ENCODE measurements around the gene NUP188. TPM values are rescaled to one million over a fixed set of nuclear protein-coding genes. Genes with fewer than 3 reads are reported as not detected.
A peak's percentile ranks its signal among the peaks of the same experiment; 100 is the strongest.

Gene NUP188
- total and polyA plus RNA-seq, 2 of the 13 experiments (the other 11 are each of a cell fraction or from before 2014, with no cell fraction given) = 28.0 to 38.5 TPM

DNA sequence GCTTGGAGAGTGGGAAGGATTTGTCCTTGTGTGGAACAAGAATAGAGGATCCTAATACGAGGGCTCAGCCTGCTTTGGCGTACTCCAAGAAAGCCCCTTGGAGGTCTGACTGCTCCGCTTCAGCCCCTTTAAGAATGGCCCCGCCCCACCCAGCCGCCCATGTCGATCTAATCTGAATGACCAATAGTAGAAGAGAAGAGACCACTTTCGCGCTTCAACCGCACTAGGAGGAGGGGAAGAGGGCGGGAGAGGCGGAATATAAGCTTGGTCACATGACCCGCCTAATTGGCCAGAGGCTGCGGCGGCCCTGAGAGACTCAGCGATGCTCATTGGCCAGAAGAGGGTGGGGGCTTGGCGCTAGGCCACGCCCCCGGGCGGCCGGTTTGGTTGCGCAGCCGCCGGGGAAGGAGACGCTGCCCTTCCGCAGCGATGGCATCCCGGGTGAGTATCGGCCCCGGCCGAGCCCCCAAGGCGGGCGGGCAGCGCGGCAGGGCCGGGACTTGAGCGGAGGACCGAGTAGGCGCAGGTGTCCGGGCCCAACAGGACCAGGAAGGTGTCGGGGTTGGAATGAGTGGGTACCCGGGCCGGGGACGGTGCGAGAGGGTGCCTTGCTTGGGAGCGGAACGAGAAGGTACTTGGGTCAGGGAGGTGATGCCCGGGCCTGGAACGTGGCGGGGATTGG is 88.9 kb downstream of the NUP188 start, which contains the start of gene MIGA2 (continued):
- TF ChIP-seq, protein P1, sequence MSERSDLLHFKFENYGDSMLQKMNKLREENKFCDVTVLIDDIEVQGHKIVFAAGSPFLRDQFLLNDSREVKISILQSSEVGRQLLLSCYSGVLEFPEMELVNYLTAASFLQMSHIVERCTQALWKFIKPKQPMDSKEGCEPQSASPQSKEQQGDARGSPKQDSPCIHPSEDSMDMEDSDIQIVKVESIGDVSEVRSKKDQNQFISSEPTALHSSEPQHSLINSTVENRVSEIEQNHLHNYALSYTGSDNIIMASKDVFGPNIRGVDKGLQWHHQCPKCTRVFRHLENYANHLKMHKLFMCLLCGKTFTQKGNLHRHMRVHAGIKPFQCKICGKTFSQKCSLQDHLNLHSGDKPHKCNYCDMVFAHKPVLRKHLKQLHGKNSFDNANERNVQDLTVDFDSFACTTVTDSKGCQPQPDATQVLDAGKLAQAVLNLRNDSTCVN (CRISPR knock-in tag; IDR thresholded peaks at IDR 0.05; ENCODE audit: borderline replicate concordance) = peak; percentile 16; the same call in 1 of the 2 replicates
- TF ChIP-seq, protein P2, sequence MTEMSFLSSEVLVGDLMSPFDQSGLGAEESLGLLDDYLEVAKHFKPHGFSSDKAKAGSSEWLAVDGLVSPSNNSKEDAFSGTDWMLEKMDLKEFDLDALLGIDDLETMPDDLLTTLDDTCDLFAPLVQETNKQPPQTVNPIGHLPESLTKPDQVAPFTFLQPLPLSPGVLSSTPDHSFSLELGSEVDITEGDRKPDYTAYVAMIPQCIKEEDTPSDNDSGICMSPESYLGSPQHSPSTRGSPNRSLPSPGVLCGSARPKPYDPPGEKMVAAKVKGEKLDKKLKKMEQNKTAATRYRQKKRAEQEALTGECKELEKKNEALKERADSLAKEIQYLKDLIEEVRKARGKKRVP (CRISPR knock-in tag; IDR thresholded peaks at IDR 0.05) = 0 out of 4 replicates have a peak, but pooled peaks of 1 of the 2 experiments have one; percentile 23
- TF ChIP-seq GTF3A (CRISPR knock-in tag; conservative IDR thresholded peaks at IDR 0.05) = 0 out of 2 replicates have a peak, but pooled peaks have one; percentile 57
- TF ChIP-seq ZNF263 (CRISPR knock-in tag; IDR thresholded peaks at IDR 0.05) = no peak
- TF ChIP-seq SRSF1 (optimal IDR thresholded peaks at IDR 0.05; ENCODE audit: low read depth, low read length) = peak; percentile 31
- peak; percentile 61 for TF ChIP-seq ZNF781 (CRISPR knock-in tag; IDR thresholded peaks at IDR 0.05; ENCODE audit: borderline replicate concordance, not compliant biosample characterization)
- TF ChIP-seq NFYB (CRISPR knock-in tag; IDR thresholded peaks at IDR 0.05) = peak; percentile 85
- TF ChIP-seq GABPA (IDR thresholded peaks at IDR 0.05; ENCODE audit: low read depth, low read length) = no peak
- TF ChIP-seq GABPA (CRISPR knock-in tag; IDR thresholded peaks at IDR 0.05; ENCODE audit: low read depth) = peak; percentile 54; the same call in 1 of the 2 replicates
- 0 out of 2 replicates have a peak, but pooled peaks have one; percentile 6 for TF ChIP-seq RCOR2 (CRISPR knock-in tag; IDR thresholded peaks at IDR 0.05)
- peak; percentile 82; the same call in 1 of the 2 replicates for TF ChIP-seq SIN3A (IDR thresholded peaks at IDR 0.05; ENCODE audit: borderline replicate concordance, low read depth, low read length)
- no peak; the same call in 1 of the 2 replicates for TF ChIP-seq MEIS2 (CRISPR knock-in tag; IDR thresholded peaks at IDR 0.05)
- TF ChIP-seq, protein P3, sequence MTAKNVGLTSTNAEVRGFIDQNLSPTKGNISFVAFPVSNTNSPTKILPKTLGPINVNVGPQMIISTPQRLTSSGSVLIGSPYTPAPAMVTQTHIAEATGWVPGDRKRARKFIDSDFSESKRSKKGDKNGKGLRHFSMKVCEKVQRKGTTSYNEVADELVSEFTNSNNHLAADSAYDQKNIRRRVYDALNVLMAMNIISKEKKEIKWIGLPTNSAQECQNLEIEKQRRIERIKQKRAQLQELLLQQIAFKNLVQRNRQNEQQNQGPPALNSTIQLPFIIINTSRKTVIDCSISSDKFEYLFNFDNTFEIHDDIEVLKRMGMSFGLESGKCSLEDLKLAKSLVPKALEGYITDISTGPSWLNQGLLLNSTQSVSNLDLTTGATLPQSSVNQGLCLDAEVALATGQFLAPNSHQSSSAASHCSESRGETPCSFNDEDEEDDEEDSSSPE (CRISPR knock-in tag; IDR thresholded peaks at IDR 0.05) = peak; percentile 77
- TF ChIP-seq, protein P4, sequence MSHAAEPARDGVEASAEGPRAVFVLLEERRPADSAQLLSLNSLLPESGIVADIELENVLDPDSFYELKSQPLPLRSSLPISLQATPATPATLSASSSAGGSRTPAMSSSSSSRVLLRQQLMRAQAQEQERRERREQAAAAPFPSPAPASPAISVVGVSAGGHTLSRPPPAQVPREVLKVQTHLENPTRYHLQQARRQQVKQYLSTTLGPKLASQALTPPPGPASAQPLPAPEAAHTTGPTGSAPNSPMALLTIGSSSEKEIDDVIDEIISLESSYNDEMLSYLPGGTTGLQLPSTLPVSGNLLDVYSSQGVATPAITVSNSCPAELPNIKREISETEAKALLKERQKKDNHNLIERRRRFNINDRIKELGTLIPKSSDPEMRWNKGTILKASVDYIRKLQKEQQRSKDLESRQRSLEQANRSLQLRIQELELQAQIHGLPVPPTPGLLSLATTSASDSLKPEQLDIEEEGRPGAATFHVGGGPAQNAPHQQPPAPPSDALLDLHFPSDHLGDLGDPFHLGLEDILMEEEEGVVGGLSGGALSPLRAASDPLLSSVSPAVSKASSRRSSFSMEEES (CRISPR knock-in tag; IDR thresholded peaks at IDR 0.05) = peak; percentile 70; the same call in 1 of the 2 replicates
- TF ChIP-seq, protein P5, sequence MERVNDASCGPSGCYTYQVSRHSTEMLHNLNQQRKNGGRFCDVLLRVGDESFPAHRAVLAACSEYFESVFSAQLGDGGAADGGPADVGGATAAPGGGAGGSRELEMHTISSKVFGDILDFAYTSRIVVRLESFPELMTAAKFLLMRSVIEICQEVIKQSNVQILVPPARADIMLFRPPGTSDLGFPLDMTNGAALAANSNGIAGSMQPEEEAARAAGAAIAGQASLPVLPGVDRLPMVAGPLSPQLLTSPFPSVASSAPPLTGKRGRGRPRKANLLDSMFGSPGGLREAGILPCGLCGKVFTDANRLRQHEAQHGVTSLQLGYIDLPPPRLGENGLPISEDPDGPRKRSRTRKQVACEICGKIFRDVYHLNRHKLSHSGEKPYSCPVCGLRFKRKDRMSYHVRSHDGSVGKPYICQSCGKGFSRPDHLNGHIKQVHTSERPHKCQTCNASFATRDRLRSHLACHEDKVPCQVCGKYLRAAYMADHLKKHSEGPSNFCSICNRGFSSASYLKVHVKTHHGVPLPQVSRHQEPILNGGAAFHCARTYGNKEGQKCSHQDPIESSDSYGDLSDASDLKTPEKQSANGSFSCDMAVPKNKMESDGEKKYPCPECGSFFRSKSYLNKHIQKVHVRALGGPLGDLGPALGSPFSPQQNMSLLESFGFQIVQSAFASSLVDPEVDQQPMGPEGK (CRISPR knock-in tag; IDR thresholded peaks at IDR 0.05) = peak; percentile 60
- TF ChIP-seq CEBPG (CRISPR knock-in tag; IDR thresholded peaks at IDR 0.05) = peak; percentile 60
- peak; percentile 26; the same call in 1 of the 2 replicates for TF ChIP-seq HDAC2 (CRISPR knock-in tag; IDR thresholded peaks at IDR 0.05)
- TF ChIP-seq CHD2 (IDR thresholded peaks at IDR 0.05; ENCODE audit: low read depth, low read length) = no peak
- no peak for TF ChIP-seq ATM (IDR thresholded peaks at IDR 0.05; ENCODE audit: borderline replicate concordance)
- TF ChIP-seq GABPB1 (CRISPR knock-in tag; IDR thresholded peaks at IDR 0.05) = peak; percentile 87
- peak; percentile 73; the same call in 1 of the 2 replicates for TF ChIP-seq KDM3A (CRISPR knock-in tag; IDR thresholded peaks at IDR 0.05; ENCODE audit: low read depth)
- peak; percentile 57; the same call in 1 of the 2 replicates for TF ChIP-seq KDM2A (CRISPR knock-in tag; IDR thresholded peaks at IDR 0.05; ENCODE audit: borderline replicate concordance, low read depth)
- peak; percentile 45; the same call in 1 of the 2 replicates for TF ChIP-seq ZNF235 (CRISPR knock-in tag; IDR thresholded peaks at IDR 0.05; ENCODE audit: borderline replicate concordance)

Measured in HepG2 (cell line).